Mucosa of gallbladder (tissue), 1 donor: ENCODE measurements around the gene LONP1. TPM values are rescaled to one million over a fixed set of nuclear protein-coding genes. Genes with fewer than 3 reads are reported as not detected.
"Not testable (repeated sequence)": the region's sequence is repeated elsewhere in the genome, so short reads cannot be mapped to it uniquely, and the experiment has no call there.

Experiments
- DNase-seq: peaks from one replicate; pipeline ENCODE4 v3.0.0-alpha.2; 2020; ENCODE audit warnings: low spot score
- total RNA-seq: library from RNA; stranded (reverse); gene quantifications from one replicate; pipeline ENCODE4 v1.2.1, GENCODE V29; 2021
- donor health status: DM: no; HTN: no; CAD: no.

LONP1 gene
- total RNA-seq, 1 donor from 2014 or later = 80.2 TPM

GRCh38 chr19:5711025-5711424 lies 8.9 kb downstream of the LONP1 start:
- no peak for DNase-seq

DNA sequence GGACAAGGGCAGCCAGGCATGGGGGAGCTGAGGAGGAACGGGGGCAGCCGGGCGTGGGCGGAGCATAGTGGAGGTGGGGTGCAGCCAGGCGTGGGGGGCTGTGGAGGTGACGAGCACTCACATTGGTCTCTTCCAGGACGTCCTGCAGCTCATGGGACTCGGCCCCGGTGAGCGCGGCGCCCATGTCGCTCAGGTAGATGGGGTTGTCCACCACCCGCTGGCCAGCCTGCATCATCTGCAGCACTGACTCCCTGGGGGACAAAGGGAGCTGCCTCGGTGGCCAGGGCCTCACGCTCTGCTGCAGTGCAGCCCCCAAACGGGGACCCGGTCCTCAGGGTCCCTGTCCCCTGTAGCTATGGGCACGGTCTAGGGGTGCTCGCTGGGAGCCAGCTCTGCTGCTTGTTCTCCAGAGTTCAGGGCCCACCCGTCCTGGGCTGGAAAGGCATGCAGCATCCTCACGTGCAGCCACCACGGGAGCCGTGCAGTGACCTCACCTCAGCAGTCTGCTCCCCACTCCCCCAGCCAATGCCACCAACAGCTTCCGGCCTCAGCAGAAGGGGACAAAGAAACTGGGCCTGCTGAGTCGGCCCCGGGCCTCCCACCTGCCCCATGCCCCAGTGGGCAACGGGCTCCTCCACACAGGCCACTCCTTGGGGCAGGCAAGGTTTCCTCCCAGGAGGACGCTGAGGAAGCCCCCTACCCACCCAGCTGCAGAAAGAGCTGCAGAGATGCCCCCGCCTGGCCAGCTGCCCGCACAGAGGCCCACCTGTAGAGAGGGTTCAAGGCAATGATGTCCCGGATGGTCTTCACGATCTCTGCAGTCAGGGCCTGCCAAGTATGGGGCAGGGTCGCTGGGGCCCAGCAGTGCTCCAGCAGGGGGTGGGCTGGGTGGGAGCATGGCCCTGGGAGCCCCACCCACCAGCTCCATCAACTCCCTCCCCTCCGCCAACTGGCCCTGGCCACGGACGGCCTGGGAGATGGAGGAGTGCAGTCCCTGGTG lies 12.1 kb downstream of the LONP1 start:
- no peak for DNase-seq

GRCh38 chr19:5706876-5707573 lies 12.9 kb downstream of the LONP1 start:
- DNase-seq = no peak

DNA sequence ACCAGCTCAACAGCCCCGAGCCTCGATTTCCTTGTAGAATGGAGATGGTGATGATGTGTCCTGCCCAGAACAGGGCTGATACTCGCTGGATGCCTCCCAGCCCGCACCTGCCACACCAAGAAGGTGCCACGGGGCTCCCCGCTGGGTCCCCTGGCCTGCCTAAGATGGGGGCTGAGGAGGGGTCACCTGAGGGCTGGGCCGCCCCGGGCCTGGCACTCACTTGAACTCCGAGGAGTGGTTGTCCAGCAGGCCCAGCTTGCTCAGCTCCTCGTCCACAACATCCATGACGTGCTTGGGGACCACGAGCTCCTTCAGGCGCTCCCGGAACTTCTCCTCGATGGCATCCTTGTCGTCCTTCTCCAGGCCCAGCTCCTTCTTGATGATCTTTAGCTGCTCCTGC lies 14.4 kb downstream of the LONP1 start:
- DNase-seq = no peak

GRCh38 chr19:5703819-5704818 lies 15.8 kb downstream of the LONP1 start:
- DNase-seq = no peak

GRCh38 chr19:5702053-5702410 lies 17.9 kb downstream of the LONP1 start:
- DNase-seq = not testable (repeated sequence)

DNA sequence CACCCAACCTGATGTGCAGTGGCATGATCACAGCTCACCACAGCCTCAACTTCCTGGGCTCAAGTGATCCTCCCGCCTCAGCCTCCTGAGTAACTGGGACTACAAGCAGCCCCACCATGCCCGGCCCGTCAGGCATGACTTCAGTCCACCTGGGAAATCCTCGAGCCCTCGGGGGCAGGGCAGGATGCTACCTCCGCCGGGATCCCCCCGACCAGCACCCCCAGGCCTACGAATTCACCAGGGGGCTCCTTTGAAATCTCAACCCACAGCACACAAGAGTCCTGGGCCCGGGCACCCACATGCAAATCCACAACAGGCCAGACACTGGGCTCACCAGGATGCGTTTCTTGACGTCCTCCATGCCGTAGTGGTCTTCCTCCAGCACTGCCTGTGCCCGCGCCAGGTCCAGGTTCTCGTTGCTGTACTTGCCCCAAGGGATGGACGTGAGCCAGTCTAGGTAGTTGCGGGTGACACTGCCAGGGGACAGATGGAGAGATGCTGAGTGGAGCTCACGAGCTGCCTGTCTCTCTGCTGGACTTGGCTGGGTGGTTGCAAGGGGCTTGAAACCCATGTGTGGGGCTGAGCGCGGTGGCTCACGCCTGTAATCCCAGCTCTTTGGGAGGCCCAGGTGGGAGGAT lies 19.4 kb downstream of the LONP1 start:
- no peak for DNase-seq

GRCh38 chr19:5698635-5699422 lies 21.1 kb downstream of the LONP1 start:
- no peak for DNase-seq

- DNase-seq = no peak
Measured at GRCh38 chr19:5697890-5698634, 21.9 kb downstream of the LONP1 start.

DNA sequence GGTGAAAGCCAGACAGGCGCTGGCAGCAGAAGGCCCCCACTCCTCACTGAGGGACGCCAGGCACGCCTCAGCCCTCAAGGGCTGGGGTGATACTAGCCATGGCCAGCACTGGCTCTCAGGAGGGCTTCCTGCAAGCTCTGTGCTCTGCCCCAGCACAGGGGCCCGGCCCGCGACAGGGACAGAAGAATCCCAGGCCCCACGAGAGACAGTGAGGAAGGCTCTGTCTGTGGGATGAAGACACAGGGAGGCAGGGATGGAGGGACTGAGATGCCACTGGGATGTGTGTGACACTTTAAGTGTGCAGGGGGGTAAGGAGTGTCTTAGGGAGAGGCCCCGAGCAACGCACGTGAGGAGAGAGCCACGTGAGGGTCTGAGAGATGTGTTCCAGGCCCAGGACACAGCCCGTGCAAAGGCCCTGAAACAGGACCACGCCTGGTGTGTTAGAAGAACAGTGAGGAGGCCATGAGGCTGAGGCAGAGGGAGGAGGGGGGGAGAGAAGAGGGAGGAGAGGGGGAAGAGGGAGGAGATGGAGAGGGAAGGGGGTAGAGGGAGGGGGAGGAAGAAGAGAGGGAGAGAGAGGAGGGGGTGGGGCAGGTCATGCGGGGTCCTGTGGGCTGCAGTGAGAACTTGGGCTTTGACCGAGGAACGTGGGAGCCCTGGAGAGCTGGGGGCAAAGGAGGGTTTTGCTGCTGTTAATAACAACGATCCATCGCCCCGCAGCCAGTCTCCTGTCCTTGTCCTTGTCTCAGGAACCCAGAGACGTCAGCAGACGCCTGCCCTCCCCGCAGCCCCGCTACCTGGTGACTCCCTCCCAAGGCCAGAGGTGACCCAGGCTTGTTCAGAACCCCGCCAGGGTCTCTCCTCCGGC lies 22.7 kb downstream of the LONP1 start:
- DNase-seq = no peak

DNA sequence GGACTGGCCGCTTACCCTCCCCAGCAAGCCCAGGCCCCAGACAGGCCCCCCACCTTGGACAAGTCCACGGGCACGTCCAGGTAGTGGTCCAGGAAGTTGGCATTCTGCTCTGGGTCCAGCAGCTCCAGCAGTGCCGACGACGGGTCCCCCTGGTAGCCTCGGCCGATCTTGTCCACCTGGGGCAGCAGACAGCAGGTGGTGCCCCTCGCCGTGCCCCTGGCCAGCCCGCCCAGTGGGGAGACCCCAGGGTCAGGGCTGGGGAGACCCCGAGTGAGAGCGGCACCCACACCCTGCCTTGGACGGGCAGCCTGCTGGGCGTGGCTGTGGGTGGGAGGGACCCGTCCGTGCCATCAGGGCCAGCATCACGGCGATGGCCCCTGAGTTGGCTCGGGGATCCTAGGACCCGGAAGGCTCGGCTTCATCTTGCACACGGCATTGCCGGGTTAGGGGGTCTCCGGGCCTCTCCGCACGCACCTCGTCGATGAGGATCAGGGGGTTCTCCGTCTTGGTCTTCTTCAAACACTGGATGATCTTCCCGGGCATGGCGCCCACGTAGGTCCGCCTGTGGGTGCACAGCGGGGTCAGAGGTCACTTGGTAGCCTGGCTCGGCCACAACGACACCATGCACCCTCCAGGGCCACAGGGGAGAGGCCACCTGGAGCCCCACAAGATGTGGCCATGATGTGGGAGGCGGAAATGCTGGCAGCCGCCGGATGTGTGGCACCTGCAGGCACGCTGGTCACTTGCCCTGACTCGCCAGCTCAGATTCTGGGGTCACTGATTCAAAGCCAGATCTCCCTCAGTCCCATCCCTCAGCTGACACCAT lies 23.5 kb downstream of the LONP1 start:
- DNase-seq = no peak

- no peak for DNase-seq
Measured at GRCh38 chr19:5695649-5696195, 24.2 kb downstream of the LONP1 start.

- no peak for DNase-seq
Measured at GRCh38 chr19:5694956-5695648, 24.8 kb downstream of the LONP1 start.

DNA sequence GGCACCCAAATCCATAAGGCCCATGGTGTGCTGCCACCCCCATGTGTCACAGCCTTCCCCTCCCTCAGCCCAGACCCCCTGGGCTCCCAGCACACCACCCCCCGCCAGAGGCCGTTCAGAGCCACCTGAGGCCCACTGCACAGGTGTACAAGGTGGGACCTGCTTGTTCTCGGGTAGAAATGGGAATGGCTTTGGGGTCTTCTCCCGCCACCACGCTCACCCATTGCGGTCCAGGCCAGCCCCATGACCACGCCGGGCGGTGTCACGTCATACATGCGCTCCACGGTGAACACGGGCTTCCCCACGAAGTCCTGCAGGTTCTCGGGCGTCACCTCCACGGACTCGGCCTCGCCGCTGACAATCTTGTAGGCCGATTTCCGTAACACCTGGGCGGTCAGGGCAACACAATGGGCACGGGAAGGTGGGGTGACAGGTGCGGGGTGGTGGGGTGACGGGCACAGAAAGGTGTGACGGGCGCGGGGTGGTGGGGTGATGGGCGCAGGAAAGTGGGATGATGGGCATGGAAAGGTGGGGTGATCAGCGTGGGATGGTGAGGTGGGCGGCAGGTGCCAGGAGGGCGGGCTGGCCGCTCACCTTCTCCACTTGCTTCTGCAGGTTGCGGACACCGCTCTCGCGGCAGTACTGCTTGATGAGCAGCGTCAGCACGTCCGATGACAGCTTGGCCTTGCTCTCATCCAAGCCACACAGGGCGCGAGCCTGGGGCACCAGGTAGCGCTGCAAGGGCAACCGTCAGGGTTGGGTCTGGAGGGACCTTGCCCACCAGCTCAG lies 25.6 kb downstream of the LONP1 start:
- DNase-seq = no peak

DNA sequence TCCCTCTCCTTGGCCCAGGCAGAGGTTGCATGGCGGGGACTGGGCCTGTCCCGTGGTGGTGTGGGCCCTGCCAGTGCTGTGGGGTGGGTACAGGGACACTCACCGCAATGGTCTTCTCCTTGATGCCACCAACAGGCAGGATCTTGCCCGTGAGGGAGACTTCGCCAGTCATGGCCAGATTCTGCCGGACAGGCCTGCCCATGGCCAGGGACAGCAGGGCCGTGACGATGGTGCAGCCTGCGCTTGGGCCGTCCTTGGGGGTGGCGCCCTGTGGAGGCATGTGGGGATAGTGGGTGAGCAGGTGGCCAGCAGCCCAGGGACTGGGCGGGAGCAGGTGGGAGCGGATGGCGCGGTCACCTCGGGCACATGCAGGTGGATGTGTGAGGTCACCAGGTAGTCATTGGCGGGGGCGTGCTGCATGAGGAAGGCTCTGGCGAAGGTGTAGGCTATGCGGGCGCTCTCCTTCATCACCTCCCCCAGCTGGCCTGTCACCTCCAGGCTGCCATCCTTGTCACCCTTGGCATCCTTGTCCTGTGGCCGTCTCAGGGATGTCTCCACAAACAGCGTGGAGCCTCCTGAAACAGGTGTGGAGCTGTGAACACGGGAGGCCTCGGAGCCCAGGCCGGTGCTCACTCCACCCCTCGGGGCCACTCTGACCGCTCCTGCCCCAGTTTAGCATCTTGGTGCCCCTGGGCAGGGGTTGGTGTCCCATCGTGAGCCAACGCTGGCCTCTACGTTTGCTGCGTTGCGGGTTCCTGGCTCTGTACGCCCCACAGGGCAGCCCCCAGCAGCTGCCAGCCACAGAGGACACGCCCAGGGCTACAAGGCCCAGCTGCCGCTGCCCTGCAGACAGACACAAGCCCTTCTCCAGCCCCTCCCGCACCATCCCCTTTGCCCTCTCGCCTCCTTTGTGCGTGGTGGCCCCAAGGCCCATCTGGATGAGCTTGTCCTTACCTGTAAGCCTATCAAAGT lies 26.5 kb downstream of the LONP1 start:
- no peak for DNase-seq
